Smooth muscle cell (in vitro differentiated cells): ENCODE measurements around the gene GPR17. TPM values are rescaled to one million over a fixed set of nuclear protein-coding genes. Genes with fewer than 3 reads are reported as not detected.

Experiments
- DNase-seq: peaks from one replicate; lab custom pipeline; 2025; ENCODE audit not compliant: unreplicated experiment; lab: John Stamatoyannopoulos, UW
- H2AFZ ChIP-seq: fragments of 200-600 bp; sonication (generic); 2 replicates; pipeline ENCODE4 v1.6.0; 2016; ENCODE audit warnings: antibody characterized with exemption, low read depth, mild to moderate bottlenecking
- H3F3A ChIP-seq: fragments of 200-600 bp; sonication (generic); 2 replicates; pipeline ENCODE4 v1.6.0; 2017; ENCODE audit warnings: antibody characterized with exemption, low read depth
- H3K27ac ChIP-seq: fragments of 200-600 bp; sonication (generic); 2 replicates; pipeline ENCODE4 v1.5.1; 2016; ENCODE audit warnings: low read depth, mild to moderate bottlenecking
- H3K27me3 ChIP-seq: fragments of 200-600 bp; sonication (generic); 2 replicates; pipeline ENCODE4 v1.6.1; 2016; ENCODE audit warnings: low read depth, mild to moderate bottlenecking
- H3K36me3 ChIP-seq: fragments of 200-600 bp; sonication (generic); 2 replicates; pipeline ENCODE4 v1.5.1; 2016; ENCODE audit warnings: low read depth
- H3K4me1 ChIP-seq: fragments of 200-600 bp; sonication (generic); 2 replicates; pipeline ENCODE4 v1.5.1; 2016; ENCODE audit warnings: low read depth
- H3K4me2 ChIP-seq: fragments of 200-600 bp; sonication (generic); 2 replicates; pipeline ENCODE4 v1.6.0; 2016; ENCODE audit warnings: mild to moderate bottlenecking
- H3K4me3 ChIP-seq: fragments of 200-600 bp; sonication (generic); 2 replicates; pipeline ENCODE4 v1.5.1; 2016; ENCODE audit warnings: mild to moderate bottlenecking
- H3K79me2 ChIP-seq: fragments of 200-600 bp; sonication (generic); 2 replicates; pipeline ENCODE4 v1.6.0; 2016; ENCODE audit warnings: low read depth, mild to moderate bottlenecking
- H3K9ac ChIP-seq: fragments of 200-600 bp; sonication (generic); 2 replicates; pipeline ENCODE4 v1.6.0; 2016; ENCODE audit warnings: low read depth
- H3K9me3 ChIP-seq: fragments of 200-600 bp; sonication (generic); replicated peaks from 2 replicates; pipeline ENCODE4 v1.5.1; 2016; ENCODE audit warnings: low read depth
- H4K20me1 ChIP-seq: fragments of 200-600 bp; sonication (generic); 2 replicates; pipeline ENCODE4 v1.6.0; 2016; ENCODE audit warnings: low read depth
- CTCF ChIP-seq: fragments of 200-600 bp; sonication (generic); IDR thresholded peaks from 2 replicates; pipeline ENCODE4 v1.5.1; 2017; ENCODE audit warnings: borderline replicate concordance, mild to moderate bottlenecking, antibody characterized with exemption; ENCODE audit not compliant: insufficient read depth, poor library complexity, severe bottlenecking
- WGBS: methylation state at CpG from one replicate; pipeline ENCODE4 v1.1.7; 2016; ENCODE audit warnings: low lambda C conversion rate; 5-methylcytosine and 5-hydroxymethylcytosine counted together
- polyA plus RNA-seq: library from polyadenylated mRNA; unstranded; fragments of >200 nt; fragmentation: Nextera tagmentation; extraction: Ambion mirVana; gene quantifications from 2 replicates; pipeline ENCODE4 v1.2.1, GENCODE V29; 2016
- total RNA-seq: library from RNA; depleted of rRNA; stranded (reverse); fragments of >200 nt; gene quantifications from 2 replicates; pipeline ENCODE4 v1.2.3, GENCODE V29; 2014

The GPR17 gene
- total and polyA plus RNA-seq, 2 experiments from 2014 or later = not detected

- no peak overlapping the region for H3K9ac ChIP-seq
- no peaks in the 10 kb centered on the region for H3K36me3 ChIP-seq
- DNase-seq = no peak
Measured at GRCh38 chr2:127658641-127659407, 12.9 kb downstream of the GPR17 start.

GRCh38 chr2:127659408-127660290, 13.7 kb downstream of the GPR17 start:
- Histone ChIP-seq H3K27ac (no peak overlapping the region), H3K79me2 (no peaks in the 10 kb centered on the region), H2AFZ (no peak overlapping the region), H3K4me2 (no peak overlapping the region), H4K20me1 (peaks cover 40% of the 10 kb centered on the region), H3K27me3 (peaks cover 3% of the 10 kb centered on the region), H3K36me3 (no peaks in the 10 kb centered on the region), H3K9ac (no peak overlapping the region), H3K9me3 (no peaks in the 10 kb centered on the region), H3K4me1 (peaks cover 11% of the 10 kb centered on the region), H3F3A (no peaks in the 10 kb centered on the region), H3K4me3 (no peak overlapping the region)
- DNase-seq = no peak
- no peak for TF ChIP-seq CTCF
- 87% methylated on average over 14 of the region's 14 CpGs for WGBS

More at GRCh38 chr2:127658641-127659407, 12.9 kb downstream of the GPR17 start:
- peaks cover 10% of the 10 kb centered on the region for H3K4me1 ChIP-seq
- no peaks in the 10 kb centered on the region for H3K27me3 ChIP-seq
- no peak overlapping the region for H3K4me2 ChIP-seq
- no peak overlapping the region for H3K4me3 ChIP-seq
- no peak overlapping the region for H2AFZ ChIP-seq
- H3F3A ChIP-seq = no peaks in the 10 kb centered on the region
- WGBS = 90% methylated on average over 20 of the region's 20 CpGs
- no peaks in the 10 kb centered on the region for H3K9me3 ChIP-seq
- no peak overlapping the region for H3K27ac ChIP-seq
- H4K20me1 ChIP-seq = peaks cover 35% of the 10 kb centered on the region
- TF ChIP-seq CTCF = no peak
- no peaks in the 10 kb centered on the region for H3K79me2 ChIP-seq

GRCh38 chr2:127660291-127660578, 14.3 kb downstream of the GPR17 start:
- Histone ChIP-seq H3F3A (no peaks in the 10 kb centered on the region), H3K4me3 (no peak overlapping the region), H3K9me3 (no peaks in the 10 kb centered on the region), H3K27ac (no peak overlapping the region), H3K27me3 (peaks cover 9% of the 10 kb centered on the region), H3K36me3 (no peaks in the 10 kb centered on the region), H3K4me2 (no peak overlapping the region), H2AFZ (no peak overlapping the region), H4K20me1 (peaks cover 46% of the 10 kb centered on the region), H3K4me1 (peaks cover 11% of the 10 kb centered on the region), H3K79me2 (peaks cover 5% of the 10 kb centered on the region), H3K9ac (no peak overlapping the region)
- DNase-seq = no peak
- 94% methylated on average over 10 of the region's 10 CpGs for WGBS
- TF ChIP-seq CTCF = no peak
